HG03521 (cell line): ENCODE data around the gene SERPINA12.

Experiments used
- ATAC-seq: cut with Tn5 transposase; IDR thresholded peaks from one replicate; pipeline ENCODE4 v1.9.1; 2021; ENCODE audit warnings: mild to moderate bottlenecking, moderate library complexity; ENCODE audit not compliant: unreplicated experiment

Gene SERPINA12

DNA sequence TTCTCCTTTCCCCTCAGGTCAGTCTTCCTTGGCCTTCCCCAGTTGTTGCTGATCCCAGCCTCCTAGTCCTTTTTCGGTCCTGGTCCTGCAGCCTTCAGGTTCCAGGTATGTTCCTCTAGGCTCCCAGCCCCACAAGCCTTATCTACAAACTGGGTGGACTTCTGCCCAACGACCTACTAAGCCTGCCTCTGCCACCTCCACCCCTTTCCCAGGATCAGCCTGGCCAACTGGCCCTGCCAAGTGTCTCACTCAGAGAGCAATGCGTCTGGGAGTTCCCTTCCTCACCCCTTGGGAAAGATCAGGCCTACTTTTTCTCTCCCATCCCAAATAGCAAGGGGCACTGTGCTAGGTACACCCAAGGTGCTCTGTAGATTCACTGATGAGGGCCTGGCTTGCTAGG is at the start of gene SERPINA12:
SERPINA12 (minus strand) TSS at position 114 of the 400 bp plus-strand sequence. CDS start 11,072 bp downstream, outside the sequence.
- no peak for ATAC-seq

DNA sequence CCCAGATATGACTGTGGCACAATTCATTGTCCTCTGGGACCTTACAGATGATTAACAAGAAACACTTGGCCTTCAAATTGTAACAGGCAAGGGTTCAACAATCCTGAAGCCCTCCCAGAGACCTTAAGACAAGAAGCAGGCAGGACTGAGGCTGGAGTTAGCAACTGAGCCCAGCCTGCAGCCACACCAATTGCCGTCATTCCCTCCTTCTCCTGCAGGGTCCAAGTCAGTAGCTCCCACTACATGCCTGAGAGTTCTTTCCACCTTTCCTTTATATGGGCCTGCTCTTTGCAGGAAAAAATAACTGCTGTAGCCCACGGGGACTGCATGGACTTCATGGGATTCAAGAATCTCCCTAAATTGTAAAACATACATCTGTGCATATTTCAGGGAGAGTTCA is 49.6 kb upstream of the SERPINA12 start:
- ATAC-seq = no peak

- no peak for ATAC-seq
Measured at GRCh38 chr14:94557327-94557726, 48.1 kb upstream of the SERPINA12 start.

GRCh38 chr14:94555991-94556390 is 46.7 kb upstream of the SERPINA12 start:
- no peak for ATAC-seq

DNA sequence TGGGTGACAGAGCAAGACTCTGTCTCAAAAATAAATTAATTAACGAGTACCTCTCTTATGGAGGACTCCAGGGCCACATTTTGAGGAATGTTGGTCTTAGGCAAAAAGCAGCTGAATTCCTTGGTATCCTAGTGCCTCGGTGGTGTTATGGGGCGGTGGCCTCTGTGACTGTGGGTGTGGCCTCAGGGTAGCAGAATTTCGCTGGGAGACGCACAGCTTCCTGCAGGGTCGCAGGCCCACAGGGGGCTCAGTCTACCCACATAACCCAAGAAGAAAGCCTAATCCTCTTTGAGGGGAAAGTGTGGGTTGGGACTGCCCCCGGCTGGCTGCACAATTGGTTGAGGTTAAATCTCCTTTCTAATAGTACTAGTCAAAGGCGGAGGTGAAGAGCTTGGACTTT is 40.8 kb upstream of the SERPINA12 start:
- no peak for ATAC-seq

- no peak for ATAC-seq
Measured at GRCh38 chr14:94548999-94549985, 40.0 kb upstream of the SERPINA12 start.

- no peak for ATAC-seq
Measured at GRCh38 chr14:94548131-94548998, 39.1 kb upstream of the SERPINA12 start.

GRCh38 chr14:94547726-94548125 is 38.5 kb upstream of the SERPINA12 start:
- ATAC-seq = no peak

GRCh38 chr14:94547151-94547680 is 37.9 kb upstream of the SERPINA12 start:
- ATAC-seq = no peak

- ATAC-seq = no peak
Measured at GRCh38 chr14:94545131-94545841, 36.0 kb upstream of the SERPINA12 start.

DNA sequence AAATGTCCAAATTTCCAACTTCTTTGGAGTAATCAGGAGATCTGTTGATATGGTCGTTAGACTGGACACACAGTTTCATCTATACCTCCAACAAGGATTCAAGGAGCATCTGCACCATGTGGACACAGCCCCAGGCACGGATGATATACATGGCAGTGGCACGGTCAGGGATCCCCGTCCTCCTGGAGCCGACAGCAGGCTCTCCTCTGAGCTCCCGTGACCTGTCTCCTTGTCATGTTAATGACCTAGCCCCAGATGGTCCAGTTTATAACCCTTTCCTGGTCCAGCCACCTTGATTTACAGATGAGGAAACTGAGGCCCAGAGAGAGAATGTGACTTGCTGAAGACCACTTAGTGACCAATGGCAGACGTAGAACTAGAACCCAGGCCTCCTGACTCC is 35.5 kb upstream of the SERPINA12 start:
- ATAC-seq = no peak

GRCh38 chr14:94543449-94544124 is 34.3 kb upstream of the SERPINA12 start:
- no peak for ATAC-seq

GRCh38 chr14:94542811-94543440 is 33.7 kb upstream of the SERPINA12 start:
- ATAC-seq = no peak

DNA sequence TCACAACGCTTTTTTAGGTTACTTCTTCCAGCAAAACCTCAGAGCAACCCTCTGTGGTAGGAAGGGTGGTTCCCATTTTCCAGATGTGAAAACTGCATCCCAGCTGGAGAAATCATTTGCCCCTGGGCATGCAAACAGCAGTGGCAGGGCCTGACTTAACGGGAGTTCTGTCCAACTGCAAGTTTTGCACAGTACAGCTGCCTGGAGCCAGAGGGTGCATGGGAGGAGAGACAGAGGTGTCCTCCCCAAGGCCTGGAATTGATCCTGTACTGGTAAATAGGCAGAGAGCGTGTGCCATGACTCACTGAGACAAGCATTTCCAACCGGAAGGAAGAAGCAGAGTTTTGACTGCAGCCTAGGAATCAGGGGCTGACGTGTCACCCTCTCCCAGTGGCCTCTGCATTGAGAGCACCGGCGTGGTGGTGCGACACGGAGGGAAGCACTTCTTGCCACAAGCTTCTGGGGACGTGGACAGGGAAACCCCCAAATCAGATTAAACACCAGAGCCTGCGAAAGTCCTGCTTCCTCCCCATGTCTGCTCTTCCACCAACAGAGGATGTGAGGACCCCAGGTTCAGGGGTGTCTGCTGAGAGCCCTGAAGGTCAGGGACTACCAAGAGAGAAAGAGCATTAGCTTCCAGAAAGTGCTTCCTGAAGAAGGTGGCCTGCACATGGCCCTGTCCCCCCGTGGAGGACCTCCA is 33.0 kb upstream of the SERPINA12 start:
- ATAC-seq = no peak

GRCh38 chr14:94541234-94541975 is 32.1 kb upstream of the SERPINA12 start:
- no peak for ATAC-seq

DNA sequence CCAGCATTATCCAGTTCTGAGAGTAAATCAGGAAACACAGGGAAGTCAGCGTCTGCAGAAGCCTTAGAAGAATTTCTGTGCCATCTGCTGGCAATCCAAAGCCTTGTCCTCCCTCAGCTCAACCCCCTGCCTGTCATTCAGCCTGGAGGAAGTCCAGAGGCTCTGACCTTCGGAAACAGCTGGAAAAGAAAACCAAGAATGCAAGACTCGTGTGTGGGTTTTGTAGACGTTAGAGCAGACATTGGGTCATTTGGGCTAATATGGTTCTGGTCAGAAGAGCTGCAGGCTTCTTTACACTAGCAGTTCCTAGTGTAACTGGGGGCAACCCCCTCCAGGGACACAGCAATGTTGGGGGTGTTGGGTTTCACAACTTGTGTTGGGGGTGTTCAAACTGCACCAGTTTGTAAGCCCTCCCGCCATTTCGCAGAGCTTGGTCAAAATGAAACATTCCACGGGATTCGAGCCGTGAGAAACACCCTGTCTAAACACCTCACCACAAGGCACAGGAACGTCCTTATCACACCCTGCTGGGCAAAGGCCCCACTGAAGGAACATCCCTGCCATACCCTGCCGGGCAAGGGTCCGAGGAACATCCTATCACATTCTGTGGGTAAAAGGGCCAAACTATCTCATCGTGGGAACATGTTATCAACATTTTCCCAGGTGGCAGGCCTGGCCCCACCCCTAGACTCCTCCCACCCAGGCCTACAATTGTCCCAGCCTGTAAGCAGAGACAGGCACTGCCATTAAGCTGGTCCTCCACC is 30.9 kb upstream of the SERPINA12 start:
- ATAC-seq = no peak

DNA sequence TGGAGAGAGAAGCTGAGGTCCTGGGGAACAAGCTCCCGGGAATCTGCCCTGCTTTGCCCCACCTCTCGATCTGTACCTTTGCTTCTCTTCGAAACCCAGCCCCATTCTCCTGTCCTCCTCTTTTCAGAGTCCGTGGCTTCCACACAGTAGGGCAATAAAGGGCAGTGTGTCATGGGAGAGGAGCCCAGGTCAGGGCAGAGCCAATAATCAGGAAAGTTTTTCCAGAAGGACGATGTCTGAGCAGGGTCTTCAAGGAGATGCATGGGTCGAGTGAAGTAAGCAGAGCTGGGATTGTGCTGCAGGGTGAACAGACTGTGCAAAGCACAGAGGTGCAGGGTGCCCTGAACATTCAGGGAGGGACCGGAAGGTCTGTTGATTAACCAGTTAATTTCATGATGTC is 29.9 kb upstream of the SERPINA12 start:
- ATAC-seq = no peak
